Measurements from ENCODE around the gene ANKS1B.

ANKS1B gene

DNA sequence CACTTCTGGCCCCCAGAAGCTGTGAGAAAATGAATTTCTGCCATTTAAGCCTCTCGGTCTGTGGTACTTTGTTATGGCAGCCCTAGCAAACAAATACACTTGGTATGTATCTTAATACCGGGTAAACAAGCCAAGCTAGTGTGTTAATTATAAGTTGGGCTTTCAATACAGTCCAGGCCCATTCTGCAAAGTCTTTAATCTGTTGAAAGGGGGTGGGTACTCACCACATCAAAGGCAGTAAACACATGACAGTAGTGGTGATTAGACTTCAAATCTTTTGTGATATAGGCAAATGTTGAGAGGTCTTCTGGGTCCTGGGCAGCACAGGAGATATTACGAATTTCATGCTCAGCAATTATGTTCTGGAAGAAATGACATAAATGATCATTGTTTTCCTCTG, 1211.9 kb downstream of the ANKS1B start:
- ATAC-seq = no peak
- TF ChIP-seq ISL1 (CRISPR knock-in tag; IDR thresholded peaks at IDR 0.05) = no peak
- TF ChIP-seq SNAI2 (CRISPR knock-in tag; IDR thresholded peaks at IDR 0.05) = no peak
- no peak for TF ChIP-seq ZFP3 (CRISPR knock-in tag; IDR thresholded peaks at IDR 0.05)

DNA sequence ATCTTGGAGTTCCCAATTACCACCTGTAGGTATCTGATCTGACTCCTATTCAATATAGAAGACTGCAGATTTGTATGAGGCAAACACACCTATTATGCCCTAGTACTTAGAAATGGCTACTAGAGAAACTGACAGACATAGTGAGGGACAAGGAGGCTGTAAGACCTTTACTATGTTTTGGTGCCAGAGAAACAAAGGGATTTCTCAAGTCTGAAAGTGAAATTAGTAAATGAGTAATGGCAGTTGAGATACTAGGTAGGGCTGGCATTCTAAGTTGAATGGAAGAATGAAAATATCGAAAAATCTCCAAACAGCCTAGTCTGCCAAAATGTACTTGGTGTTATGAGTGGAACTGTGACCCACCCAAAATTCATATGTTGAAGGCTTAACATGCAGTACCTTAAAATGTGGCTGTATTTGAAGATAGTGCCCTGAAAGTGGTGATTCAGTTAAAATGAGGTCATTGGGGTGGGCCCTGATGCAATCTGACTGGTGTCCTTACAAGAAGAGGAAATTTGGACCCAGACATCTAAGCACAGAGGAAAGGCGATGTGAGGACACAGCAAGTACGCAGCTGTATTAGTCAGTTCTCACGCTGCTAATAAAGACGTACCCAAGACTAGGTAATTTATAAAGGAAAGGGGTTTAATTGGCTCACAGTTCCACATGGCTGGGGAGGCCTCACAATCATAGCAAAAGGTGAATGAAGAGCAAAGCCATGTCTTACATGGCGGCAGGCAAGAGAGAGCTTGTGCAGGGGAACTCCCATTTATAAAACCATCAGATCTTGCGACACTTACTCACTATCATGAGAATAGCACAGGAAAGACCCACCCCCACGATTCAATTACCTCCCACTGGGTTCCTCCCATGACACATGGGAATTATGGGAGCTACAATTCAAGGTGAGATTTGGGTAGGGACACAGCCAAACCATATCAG, 1212.7 kb downstream of the ANKS1B start:
- ATAC-seq = no peak
- TF ChIP-seq POU6F1 (CRISPR knock-in tag; IDR thresholded peaks at IDR 0.05; ENCODE audit: borderline replicate concordance, low read depth) = no peak

DNA sequence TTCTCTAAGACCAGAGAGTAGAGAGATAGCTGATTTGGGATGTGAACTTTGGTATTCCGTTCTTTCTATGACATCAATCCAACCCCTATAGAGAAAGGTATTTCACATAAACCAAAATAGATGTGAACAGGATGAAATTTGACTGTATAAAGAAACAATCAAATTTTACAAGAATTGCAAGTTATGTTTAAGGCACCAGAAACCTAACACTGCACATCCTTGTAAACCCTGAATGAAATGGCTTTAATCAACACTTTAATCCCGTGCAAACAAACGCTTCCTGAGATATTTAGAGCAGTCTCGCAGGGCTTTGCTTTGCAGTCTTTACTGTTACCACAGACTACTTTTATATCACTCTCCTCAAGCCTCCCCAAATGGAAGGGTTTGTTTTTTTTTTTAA, 1214.5 kb downstream of the ANKS1B start:
- ATAC-seq = no peak
- TF ChIP-seq CSDC2 (CRISPR knock-in tag; IDR thresholded peaks at IDR 0.05) (no peak), OSR1 (CRISPR knock-in tag; IDR thresholded peaks at IDR 0.05) (no peak), CREB5 (CRISPR knock-in tag; IDR thresholded peaks at IDR 0.05; ENCODE audit: low read depth) (no peak), ZNF70 (CRISPR knock-in tag; IDR thresholded peaks at IDR 0.05) (no peak), ZC3H10 (CRISPR knock-in tag; IDR thresholded peaks at IDR 0.05) (no peak), RARB (CRISPR knock-in tag; IDR thresholded peaks at IDR 0.05) (no peak), PPARA (CRISPR knock-in tag; IDR thresholded peaks at IDR 0.05; ENCODE audit: borderline replicate concordance) (no peak), SNAI2 (CRISPR knock-in tag; IDR thresholded peaks at IDR 0.05) (no peak), ZNF565 (CRISPR knock-in tag; conservative IDR thresholded peaks at IDR 0.05; ENCODE audit: low read depth) (no peak)
- TF ChIP-seq, protein P1, sequence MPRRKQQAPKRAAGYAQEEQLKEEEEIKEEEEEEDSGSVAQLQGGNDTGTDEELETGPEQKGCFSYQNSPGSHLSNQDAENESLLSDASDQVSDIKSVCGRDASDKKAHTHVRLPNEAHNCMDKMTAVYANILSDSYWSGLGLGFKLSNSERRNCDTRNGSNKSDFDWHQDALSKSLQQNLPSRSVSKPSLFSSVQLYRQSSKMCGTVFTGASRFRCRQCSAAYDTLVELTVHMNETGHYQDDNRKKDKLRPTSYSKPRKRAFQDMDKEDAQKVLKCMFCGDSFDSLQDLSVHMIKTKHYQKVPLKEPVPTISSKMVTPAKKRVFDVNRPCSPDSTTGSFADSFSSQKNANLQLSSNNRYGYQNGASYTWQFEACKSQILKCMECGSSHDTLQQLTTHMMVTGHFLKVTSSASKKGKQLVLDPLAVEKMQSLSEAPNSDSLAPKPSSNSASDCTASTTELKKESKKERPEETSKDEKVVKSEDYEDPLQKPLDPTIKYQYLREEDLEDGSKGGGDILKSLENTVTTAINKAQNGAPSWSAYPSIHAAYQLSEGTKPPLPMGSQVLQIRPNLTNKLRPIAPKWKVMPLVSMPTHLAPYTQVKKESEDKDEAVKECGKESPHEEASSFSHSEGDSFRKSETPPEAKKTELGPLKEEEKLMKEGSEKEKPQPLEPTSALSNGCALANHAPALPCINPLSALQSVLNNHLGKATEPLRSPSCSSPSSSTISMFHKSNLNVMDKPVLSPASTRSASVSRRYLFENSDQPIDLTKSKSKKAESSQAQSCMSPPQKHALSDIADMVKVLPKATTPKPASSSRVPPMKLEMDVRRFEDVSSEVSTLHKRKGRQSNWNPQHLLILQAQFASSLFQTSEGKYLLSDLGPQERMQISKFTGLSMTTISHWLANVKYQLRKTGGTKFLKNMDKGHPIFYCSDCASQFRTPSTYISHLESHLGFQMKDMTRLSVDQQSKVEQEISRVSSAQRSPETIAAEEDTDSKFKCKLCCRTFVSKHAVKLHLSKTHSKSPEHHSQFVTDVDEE (CRISPR knock-in tag; IDR thresholded peaks at IDR 0.05) = no peak

GRCh38 chr12:98769068-98769467, 1215.7 kb downstream of the ANKS1B start:
- TF ChIP-seq, protein P2, sequence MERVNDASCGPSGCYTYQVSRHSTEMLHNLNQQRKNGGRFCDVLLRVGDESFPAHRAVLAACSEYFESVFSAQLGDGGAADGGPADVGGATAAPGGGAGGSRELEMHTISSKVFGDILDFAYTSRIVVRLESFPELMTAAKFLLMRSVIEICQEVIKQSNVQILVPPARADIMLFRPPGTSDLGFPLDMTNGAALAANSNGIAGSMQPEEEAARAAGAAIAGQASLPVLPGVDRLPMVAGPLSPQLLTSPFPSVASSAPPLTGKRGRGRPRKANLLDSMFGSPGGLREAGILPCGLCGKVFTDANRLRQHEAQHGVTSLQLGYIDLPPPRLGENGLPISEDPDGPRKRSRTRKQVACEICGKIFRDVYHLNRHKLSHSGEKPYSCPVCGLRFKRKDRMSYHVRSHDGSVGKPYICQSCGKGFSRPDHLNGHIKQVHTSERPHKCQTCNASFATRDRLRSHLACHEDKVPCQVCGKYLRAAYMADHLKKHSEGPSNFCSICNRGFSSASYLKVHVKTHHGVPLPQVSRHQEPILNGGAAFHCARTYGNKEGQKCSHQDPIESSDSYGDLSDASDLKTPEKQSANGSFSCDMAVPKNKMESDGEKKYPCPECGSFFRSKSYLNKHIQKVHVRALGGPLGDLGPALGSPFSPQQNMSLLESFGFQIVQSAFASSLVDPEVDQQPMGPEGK (CRISPR knock-in tag; IDR thresholded peaks at IDR 0.05; ENCODE audit: borderline replicate concordance) = no peak
- TF ChIP-seq ZC3H10 (CRISPR knock-in tag; IDR thresholded peaks at IDR 0.05) (no peak), OSR1 (CRISPR knock-in tag; IDR thresholded peaks at IDR 0.05) (no peak), ZNF8 (CRISPR knock-in tag; IDR thresholded peaks at IDR 0.05) (no peak), SNAI2 (CRISPR knock-in tag; IDR thresholded peaks at IDR 0.05) (no peak), PPARA (CRISPR knock-in tag; IDR thresholded peaks at IDR 0.05; ENCODE audit: borderline replicate concordance) (no peak), ESRRG (CRISPR knock-in tag; IDR thresholded peaks at IDR 0.05) (no peak)

GRCh38 chr12:98767248-98767647, 1217.5 kb downstream of the ANKS1B start:
- TF ChIP-seq ZNF565 (CRISPR knock-in tag; conservative IDR thresholded peaks at IDR 0.05; ENCODE audit: low read depth) (no peak), ARNTL (CRISPR knock-in tag; IDR thresholded peaks at IDR 0.05; ENCODE audit: borderline replicate concordance, low read depth) (no peak)

More at GRCh38 chr12:98769068-98769467, 1215.7 kb downstream of the ANKS1B start:
- peak; percentile 60 for ATAC-seq

More at GRCh38 chr12:98767248-98767647, 1217.5 kb downstream of the ANKS1B start:
- no peak for ATAC-seq
